ENCODE results near the gene ADRA2B.
A peak's percentile ranks its signal among the peaks of the same experiment; 100 is the strongest.

Gene ADRA2B

DNA sequence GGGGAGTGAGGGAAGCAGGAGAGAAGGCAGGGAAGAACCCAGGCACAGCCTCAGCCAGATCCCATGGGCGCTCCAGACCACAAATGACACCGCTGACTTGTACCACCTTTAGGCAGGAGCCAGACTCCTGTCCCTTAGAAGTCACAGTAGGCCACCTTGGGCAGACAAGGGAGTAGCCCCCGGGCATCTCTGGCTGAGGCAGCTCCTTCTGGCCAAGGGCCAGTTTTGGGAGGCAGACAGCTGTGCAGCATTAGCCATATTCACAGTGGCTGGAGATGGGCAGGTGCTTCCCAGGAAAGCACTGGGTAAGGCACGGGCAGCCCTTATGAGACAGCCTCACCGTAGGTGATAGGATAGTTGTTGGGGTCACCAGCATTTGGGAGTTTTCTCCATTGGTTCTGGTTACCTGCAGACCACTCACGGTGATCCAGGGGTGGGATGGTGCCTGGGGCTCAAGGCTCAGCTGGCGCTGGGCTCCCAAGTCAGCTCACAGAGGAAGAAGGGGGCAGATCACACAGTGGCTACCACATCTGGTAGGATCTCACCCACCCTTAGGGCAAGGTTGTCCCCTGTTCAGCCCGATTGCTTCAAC is 19.9 kb upstream of the ADRA2B start:
- DNase-seq: no peak

DNA sequence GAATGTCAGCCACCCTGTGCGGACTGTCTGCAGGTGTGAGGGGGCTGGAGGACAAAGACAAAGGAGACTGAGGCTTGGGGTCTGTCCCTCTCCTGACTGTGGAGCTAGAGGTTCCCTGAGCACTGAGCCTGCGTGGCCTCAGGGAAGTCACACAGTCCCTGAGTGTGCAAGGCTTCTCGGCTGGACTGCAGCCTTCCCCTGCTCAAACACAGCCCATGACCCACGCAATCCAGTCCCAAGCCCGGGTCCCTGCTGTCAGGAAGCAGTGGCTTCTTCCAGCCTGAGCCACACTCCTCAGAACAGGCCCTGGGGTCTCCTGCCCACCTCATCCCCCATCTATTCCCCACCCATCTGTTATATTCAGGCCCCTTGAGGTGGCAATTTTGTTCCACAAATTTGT is 19.2 kb upstream of the ADRA2B start:
- no peak for DNase-seq

DNA sequence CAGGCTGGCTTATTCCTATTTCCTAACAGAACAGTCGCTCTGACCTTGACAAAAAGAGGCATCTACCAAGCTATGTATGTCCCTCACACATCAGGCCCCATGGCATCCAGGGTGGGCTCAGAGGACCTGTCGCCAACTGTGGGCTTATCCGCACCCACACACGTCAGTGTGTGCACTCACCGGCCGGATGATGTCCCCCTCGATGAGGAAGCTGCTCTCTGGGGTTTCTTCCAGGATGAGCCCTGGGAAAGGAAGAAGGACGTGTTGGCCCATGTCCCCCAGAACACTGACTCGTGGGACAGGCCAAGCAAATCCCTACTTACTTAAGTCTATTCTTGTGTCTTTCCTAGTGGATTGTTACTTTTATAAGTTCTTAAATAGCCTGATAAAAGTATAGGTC is 18.8 kb upstream of the ADRA2B start:
- no peak for DNase-seq

DNA sequence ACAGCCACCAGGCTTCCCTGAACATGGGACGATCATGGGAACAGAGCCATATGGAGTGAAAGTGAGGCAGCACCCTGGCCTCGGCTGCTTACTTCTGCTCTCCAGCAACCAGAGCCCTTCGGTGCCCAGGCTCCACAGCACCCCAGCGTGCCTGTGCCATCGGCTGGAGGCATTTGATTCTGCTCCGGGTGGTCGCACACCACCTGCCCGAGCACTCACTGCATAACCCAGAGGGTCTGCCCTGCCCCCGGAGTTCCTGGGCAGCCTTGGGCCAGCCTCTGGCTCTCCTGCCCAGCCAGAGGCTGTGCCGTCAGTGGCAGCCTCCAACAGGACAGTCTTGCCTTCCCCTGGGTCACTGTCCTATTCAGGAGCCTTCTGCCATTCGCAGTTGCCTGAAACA is 18.1 kb upstream of the ADRA2B start:
- no peak for DNase-seq

DNA sequence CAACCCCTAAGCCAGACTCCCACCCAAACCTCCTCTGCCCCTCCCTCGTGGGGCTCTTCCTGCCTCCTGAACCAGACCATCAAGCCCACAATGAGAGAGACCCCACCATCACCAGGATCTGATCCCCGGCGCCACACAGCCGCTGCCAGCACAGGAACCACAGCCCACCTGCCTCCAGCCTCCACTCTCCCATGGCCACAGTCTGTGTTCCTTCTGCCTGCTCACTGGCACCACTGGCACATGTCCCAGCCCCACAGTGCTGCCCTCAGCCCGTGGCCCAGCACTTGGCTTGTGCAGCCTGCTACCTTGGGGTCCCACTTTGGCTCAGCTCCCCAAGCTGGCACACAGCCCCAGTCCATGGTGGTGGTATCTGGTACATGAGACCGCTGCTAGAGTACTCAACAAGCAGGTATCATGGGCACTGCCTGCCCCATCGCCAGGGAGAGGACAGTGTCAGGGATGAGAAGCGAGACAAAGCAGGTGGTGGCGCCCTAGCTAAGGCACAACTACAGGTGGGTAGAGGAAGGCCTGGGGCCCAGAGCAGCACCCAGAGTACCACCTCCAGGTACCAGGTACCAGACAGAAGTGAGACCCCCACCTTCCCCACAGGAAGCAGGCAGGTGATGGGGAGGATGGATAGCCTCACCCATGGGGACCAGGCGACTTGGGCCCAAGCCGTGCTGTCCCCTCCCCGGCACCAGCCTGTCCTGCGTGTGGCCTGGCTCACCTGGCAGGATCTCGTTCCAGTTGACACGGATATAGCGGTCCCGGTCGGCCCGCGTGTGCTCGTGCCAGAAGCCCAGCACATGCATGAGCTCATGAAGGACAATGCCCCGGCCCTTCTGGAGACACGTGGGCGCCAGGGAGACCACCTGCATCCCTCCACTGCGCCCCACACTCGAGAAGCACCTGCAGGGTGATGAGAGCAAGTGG is 15.7 kb upstream of the ADRA2B start:
- no peak for DNase-seq

DNA sequence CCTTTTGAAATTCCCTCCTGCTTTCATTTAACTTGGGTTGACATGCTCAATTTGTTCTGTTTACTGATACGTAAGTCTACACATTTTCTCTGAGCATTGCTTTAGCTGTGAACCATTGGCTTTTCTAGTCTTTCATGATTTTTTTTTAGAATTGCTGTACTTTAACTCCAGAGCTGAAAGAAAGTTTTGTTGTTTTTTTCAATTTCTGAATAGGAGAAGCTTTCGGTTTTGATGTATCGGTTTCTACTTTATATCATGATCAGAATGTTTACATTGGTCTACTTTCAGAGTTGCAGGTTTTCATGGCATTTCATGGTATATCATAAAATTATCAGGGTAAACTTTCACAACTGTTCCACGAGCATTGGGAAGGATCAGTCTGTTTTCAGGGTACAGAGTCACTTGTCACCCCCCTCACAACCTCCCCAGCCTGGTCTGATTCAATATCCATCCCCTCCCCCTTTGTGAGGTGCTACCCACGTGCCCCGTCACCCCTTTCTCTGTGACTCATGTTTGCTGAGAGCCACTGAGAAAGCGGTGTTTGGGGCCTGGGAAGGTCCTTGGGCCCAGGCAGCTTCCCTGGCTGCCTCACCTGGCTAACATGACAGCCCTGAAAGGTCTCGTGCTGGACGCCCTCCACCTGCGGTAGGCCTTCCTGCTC is 14.9 kb upstream of the ADRA2B start:
- DNase-seq: no peak

DNA sequence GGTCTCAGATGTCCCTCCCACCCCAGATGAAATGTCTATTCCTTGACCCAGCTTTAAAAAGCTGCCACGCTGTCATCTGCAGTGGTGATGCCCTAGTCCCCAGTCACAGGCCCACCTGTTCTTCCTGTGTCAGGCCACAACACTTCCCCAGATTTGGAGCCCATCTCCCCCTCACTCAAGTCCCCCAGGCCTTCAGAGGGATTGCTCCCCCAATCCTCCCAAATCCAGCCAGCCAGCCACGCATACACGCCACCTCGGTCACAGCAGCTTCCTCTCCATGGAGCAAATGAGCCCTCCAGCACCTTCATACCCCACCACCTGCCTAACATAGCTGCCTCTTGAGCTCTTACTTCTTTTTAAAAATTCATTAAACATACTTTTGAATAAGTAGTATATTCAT is 14.1 kb upstream of the ADRA2B start:
- no peak for DNase-seq

DNA sequence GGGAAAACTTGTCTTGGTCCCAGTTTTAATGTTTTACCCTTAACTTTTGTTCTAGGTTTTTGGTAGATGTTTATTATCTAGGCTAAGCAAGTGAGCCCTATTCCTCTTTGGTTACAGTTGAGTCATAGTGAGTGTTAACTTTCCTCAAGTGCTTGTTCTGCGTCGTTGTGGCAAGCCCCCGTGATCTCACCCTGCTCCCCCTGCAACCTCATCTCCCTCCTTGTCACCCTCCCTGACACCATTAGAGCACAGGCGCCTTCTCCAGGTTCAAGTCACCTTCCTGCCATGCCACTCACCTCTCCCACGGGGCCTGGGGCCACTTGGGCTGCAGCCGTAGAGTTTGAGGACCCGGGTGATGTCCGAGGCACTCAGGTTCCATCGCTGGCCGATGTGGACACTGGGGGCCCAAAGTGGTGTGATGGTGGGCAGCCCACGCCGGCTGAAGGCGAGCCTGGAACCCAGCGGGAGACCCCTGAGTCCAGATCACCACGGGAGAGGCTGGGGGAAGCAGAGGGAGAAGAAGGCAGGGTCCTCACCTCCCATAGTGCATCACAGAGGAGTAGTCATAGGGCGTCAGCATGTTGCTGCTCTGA is 13.3 kb upstream of the ADRA2B start:
- no peak for DNase-seq

DNA sequence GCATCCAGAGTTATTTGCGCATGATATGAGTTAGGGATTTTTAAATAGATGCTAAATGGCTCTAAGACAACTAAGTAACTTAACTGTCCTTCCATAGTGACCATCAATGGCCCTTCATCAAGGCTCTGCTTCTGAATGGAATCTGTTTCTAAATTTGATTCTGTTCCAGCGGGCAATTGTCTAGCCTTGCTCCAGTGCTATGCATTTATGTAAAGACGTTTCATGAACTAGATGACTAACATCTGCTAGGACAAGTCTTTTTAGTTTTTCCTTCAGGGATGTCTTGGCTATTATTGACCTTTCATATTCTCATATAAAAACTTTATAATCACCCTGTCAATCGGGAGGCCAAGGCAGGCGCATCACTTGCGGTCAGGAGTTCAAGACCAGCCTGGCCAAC is 12.1 kb upstream of the ADRA2B start:
- no peak for DNase-seq

DNA sequence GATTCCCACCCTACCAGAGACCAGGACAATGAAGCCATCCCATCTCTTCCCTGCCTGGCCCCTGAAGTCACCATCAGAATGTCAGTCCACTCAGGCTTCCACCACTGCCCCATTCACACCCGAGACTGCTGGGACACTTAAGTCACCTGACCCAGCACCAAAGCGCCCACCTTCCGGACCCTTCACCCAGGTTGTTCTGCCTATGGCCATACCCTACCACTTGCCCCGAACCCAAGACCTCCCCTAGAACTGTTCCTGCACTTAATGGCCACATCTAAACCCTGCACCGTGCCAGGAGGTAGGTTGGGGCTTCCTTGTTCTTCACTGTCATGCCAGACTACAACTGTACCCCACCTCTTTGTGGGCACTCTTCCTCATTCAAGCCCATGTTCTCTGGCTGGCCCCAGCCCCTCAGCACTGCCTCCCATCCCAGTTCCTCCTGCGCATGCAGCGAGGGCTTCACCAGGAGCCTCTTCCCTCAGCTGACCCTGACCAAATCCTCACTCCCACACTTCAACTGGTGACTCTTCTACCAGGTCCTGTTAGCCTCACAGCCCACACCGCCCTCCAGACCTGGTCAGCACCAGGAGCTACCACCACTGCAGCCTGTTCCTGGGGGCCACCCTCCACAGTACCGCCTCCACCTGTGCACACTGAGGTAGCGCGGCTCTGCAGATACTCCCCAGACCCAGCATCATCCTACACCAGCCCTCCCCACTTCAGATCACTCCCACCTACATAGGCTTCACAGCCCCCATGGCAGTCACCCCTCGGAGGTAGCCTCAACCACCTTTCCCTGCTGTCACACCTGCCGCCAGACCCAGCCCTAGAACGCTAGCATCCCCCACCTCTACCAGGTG is 8.3 kb upstream of the ADRA2B start:
- DNase-seq: no peak

DNA sequence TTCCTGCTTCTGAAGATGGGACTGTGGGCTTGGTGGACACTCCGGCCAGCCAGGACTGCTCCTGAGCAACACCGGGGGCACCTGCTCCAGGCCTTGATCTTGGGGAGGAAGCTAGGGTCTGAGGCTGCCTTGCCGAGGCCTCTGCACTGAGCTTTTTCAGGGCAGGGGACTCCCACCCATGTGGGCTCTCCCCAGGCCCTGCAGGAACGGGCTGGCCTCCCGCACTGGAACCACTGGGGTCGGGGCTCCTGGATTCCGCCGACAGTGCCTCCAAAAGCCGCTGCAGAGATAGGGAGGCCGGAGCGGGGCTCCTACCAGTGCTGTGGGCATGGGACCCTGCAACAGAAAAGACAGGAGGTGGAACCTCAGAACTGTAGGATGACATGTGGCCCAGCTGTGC is 7.6 kb upstream of the ADRA2B start:
- no peak for DNase-seq

DNA sequence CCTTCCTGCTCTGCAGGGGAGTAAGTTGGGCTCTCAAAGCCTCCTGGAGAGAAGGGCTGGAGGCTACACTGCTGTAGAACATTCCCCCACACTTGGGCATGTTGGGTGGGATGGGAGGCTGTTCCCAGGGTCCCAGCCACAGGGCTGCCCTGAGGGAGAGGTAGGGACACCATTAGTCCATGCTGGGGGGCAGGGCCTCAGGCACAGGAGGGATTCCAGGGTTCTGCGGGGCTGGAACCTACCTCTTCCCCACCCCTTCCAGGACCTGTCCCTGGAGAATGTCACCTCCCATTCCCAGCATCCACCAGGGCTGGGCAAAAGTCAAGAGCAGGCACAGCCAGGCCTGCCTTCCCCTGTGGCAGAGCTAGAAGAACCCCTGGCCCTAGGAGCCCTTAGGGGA is 6.9 kb upstream of the ADRA2B start:
- no peak for DNase-seq

DNA sequence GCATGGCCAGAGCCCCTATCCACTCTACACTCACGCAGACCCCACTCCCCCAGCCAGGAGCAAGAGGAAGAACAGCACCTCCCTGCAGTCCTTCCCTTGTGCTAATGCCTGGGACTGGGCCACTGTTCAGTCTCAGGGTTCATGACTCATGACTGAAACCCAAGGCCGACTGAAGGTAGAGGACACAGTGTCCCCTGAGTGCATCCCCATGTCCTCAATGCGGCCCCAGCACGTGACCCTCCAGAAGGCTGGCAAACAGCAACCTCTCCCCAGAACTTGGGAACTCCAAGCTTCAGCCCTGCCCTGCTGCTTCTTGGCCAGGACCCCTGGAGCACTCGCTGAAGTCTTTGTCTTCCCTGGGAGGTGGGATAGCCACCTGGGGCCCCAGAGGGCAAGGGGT is 6.0 kb upstream of the ADRA2B start:
- DNase-seq: no peak

DNA sequence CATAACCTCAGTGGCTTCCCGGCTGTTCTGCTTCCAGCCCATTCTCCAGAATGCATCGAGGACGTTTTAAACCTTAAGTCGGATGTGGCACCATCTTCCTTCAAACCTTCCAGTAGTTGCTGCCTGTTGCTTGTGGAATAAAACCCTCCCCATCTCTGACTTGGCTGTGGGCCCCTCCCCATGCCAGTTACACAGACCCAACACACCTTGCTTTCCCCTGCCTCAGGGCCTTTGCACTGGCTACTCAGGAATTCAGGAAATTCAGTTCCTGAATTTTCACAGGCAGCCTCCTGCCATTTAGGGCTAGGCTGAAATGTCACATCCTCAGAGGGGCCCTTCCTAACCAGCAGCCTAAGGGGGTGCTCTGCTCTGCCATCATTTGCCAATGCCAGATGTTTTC is 5.0 kb upstream of the ADRA2B start:
- no peak for DNase-seq

DNA sequence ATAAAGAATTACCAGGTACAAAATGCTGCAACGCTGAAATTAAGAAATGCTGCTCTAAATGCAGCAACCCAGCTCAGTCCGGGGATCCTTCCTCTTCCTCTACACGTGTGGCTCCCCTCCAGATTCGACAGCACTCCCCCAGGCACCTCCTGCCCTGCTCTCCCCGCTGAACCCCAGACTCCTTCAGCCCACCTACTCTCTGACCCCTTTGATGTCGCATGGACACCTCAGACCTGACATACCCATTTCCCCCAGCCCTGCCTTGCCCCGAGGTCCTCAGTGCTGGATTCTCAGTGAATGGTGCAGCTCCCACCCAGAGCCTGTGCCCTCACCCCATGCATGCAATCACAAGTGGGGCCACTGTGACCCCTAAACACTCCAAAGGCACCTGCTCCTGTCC is 4.6 kb upstream of the ADRA2B start:
- DNase-seq: no peak

DNA sequence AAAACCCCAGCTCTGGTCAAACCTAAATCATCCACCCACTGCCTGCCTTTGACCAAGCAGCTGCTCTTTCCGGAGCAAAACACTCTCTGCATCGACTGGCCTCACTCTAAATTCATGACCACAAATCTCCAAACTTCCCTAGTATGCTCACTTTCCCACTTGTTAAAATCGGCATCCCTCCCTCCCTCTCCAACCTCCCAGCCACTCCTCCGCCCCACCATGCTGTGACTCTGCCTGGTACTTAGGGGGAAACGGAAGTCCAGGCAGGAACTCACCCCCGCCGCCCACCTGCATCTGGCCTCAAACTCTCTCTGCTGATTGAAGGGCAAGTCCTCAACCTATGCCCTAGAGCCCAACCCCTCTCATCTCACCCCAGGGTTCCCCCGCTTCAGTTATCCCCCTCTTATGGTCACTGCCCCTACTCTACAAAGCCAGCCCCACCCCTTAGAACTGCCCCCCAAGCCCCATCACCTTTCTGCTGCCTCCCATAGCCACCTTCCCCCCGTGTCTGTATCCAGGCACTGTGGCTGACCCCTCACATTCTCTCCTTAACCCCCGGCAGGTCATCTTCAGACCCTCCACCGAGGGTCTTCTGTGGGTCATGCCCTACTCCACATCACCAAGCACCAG is 3.8 kb upstream of the ADRA2B start:
- DNase-seq: no peak

DNA sequence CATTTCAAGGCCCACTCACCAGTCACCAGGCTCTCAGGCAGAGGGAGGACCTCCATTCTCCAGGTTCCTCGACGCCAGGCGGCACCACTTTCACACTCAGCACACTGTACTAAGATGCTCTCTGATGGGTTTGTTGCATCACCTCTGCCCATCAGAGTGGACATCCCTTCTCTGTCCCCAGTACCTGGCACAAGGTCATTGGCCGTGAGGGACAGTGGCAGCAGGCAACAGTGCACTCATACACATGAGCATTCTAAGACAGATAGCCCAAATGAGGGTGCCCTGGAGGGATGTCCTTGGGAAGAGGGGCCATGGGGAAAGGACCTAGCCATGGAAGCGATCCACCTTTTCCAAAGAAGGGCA is 3.0 kb upstream of the ADRA2B start:
- DNase-seq: no peak

DNA sequence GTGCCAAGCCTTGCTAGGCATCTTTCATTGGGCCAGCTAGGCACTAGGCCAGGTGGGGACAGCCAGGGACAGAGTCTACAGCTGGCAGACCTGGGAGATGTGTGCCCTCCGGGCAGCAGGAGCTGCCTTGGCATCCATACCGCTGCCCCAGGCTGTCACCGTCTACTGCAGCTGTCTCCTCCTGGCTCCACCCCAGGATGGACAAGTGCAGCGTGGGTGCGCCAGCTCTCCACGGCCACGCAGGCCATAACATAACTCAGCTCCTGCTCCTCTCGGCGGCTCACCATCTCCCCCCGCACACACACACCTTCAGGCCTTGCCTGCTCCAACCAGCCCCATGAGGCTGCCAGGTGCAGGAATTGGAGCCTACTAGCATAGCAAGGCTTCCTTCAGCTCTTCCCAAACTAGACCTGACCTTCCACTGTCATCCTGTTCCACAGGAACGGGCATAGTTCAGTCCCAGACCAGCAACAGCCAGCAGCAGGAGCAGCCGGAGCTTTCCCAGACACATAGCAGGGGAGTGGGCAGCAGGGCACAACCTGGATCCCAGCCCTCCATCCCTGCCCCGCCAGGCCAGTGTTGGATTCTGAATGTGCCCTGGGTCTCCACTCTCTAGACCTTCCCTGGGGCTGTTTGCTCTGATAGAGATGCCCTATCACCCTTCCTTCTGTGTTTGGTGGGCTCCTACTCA is 2.5 kb upstream of the ADRA2B start:
- no peak for DNase-seq

DNA sequence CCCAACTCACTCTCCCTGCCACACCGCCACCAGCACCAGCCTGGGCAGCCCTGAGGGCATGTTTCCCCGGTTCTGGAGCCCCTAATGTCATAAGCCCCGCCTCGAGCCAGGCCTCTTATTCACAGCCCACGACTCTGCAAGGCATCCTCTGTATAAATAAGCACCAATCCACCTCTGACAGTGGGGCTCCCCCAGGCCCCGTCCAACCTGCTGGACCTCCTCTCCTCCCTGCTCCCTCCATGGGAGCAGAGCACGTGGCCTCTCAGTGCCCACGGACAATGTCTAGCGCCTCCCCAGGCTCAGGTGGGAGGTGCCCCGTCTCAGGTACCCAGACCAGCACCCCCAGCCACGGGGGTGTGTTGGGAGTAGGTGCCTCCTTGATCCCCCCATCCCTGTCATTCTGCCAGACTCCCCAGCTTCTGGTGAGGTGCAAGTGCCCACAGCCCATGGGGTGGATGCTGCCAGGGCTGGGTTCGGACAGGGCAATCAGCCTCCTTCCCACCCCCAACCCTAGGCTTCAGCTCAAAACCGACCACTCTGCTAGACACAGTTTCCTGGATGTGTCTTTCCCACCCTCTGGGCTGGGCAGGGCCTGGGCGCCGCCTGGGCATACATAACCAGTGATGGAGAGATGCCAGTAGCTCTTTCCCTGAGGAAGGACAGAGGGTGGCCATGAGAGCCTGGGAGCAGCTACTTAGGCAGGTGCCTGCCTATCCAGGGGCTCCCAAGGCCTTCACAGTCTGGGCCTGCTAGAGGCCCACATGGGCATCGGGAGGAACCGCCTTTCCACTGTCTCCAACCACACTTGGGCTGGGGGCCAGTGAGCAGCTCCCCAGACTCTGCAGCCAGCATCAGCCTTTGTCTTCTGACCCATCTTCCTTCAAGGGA is 1.6 kb upstream of the ADRA2B start:
- no peak for DNase-seq

DNA sequence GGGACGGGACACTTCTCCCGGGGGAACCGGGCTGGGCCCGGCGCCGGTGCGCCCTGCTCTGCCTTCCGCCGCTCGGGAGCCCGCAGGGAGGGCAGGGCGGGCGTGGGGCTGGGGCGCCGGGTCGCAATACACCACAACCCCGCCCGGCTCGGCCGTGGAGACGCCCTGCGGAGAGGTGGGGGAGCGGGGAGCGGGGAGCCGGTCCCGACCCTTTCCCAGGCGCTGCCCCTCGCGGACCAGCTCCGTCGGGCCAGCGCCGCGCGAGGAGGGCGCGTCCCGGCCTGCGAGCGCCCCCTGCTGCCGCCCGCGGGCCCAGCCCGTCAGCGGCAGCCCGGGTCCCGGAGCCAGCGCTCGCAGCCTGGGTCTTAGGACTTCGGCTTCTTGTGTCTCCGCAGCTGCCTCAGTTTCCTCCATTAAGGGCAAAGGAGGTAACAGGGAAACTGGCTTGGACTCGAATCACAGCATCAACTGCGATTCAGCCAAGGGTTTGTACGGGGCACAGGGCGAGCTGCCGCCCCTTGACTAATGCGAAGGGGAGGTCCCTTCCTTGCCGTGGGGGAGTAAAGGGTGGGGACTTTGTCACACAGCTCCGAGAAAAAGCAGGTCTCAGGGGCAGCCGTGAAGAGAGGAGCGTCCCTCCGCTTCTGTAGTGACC is 635 bp upstream of the ADRA2B start:
- DNase-seq: peak in 1 of 2 experiments; percentile 44

Data from NCI-H446 (cell line).